CD4-positive, alpha-beta T cell treated with Interleukin-6 at 100 ng/mL for 8 hours (primary cell): ENCODE measurements around the gene RASIP1.
"Not testable (repeated sequence)": the region's sequence is repeated elsewhere in the genome, so short reads cannot be mapped to it uniquely, and the experiment has no call there.

ENCODE experiments used
- DNase-seq: peaks from one replicate; pipeline ENCODE4 v3.0.0-alpha.2; 2020; ENCODE audit warnings: mixed read lengths, low spot score

Gene RASIP1

DNA sequence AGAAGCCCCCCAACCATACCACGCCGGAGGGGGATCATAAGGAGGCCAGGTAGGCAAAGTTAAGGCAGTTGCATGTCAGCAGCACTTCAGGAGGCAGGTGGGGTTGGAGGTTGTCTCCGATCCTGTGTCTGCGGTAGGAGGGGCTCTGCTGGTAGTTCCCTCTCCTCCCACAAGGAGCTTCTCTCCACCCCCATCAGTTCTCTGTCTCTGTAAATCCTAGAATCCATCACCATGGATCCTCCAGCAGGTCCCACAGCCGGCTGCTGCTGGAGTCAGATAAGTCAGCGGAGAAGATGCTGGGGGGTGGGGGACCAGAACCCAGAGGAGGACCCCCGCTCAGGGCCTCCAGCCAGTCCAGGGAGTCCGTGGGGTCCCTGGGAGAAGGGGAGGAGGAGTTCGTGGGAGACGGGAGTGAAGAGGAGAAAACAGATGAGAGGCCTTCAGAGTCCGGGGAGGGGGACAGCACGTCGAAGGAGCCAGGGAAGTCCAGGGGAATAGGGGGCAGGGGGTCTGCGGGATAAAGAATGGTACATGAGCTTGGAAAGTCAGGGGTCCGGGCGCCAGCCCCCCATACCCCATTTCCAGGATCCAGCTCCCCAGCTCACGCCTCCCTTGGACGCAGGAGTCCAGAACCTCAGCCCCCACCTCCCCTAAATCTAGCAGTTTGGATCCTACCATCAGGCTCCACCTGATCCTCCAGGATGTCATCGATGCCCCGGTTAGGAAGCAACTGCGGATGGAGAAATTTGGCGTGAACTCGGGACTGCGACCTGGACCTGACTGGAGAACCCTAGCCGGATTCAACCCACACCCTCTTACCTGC is 27.2 kb downstream of the RASIP1 start:
- DNase-seq = no peak

DNA sequence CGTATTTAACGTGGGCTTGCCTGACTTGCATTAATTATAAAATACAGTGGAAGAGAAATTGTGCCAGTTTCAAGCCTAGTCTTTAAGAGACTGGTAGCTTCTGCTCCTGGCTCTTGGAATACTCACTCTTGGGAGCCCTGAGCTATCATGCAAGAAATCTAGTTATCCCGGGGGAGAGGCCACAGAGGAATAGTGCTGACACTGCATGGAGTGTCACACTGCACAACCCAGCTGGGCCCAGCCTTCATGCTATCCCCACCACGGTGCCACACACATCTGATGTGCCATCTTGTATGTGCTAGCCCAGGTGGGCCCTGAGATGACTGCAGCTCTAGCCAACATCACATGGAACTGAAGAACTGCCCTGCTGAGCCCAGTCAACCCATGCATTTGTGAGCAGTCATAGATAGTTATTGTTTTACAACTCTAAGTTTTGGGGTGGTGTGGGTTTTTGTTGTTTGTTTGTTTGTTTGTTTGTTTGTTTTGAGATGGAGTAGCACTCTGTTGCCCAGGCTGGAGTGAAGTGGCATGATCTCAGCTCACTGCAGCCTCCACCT is 29.2 kb downstream of the RASIP1 start:
- DNase-seq = no peak

DNA sequence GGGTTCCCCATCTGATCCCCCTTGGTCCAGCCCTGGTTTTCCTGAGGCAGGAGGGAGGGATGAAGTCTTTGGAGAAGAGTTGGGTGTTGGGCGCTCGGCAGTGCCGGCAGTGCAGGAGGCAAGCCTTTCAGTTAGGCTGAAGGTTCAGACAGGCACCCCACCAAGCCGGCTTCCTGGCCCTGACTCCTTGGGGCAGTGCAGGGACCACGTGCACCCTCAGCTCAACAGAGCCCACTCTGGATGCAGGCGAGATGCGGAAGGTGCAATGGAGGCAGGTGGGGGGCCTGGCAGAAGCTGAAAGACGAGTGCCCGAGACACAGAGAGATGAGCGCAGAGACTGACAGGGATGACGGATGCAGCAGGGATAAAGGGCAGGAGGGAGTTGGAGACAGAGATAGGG is 31.9 kb downstream of the RASIP1 start:
- DNase-seq = no peak

DNA sequence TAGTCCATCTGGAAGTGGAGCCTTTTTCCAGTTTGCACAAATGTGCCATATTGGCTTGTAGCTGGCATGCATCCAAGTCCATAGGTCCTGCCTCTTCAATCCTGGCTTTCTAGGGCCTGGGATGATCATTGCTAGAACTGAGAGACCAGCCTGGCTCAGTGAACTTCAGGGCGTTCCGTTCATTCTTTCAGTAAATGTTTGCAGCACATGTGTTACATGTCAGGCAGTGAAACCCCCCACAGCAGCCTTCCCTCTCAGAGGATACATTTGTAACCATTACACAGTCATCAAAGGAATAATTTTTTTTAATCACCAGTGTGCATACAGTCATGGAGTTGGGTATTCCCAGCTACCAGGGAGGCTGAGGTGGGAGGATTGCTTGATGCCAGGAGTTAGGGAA is 35.0 kb downstream of the RASIP1 start:
- DNase-seq = no peak

DNA sequence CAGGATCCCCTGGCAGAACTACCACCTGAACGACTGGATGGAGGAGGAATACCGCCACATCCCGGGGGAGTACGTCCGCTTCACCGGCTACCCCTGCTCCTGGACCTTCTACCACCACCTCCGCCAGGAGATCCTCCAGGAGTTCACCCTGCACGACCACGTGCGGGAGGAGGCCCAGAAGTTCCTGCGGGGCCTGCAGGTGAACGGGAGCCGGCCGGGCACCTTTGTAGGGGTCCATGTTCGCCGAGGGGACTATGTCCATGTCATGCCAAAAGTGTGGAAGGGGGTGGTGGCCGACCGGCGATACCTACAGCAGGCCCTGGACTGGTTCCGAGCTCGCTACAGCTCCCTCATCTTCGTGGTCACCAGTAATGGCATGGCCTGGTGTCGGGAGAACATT is 37.1 kb downstream of the RASIP1 start:
- no peak for DNase-seq

DNA sequence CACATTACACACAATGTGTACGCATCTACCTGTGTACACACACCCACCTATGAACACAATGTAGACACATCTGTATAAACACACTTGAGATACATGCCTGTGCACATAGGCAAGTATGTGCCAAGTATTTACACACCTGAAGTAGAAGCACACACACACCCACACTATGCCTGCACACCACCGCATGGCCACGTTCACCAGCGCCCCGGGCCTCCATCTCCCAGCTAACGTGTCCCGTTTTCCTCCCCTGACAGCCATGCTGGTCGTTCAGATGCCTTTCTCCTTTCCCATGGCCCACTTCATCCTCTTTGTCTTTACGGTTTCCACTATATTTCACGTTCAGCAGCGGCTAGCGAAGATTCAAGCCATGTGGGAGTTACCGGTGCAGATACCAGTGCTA is 37.7 kb downstream of the RASIP1 start:
- no peak for DNase-seq

DNA sequence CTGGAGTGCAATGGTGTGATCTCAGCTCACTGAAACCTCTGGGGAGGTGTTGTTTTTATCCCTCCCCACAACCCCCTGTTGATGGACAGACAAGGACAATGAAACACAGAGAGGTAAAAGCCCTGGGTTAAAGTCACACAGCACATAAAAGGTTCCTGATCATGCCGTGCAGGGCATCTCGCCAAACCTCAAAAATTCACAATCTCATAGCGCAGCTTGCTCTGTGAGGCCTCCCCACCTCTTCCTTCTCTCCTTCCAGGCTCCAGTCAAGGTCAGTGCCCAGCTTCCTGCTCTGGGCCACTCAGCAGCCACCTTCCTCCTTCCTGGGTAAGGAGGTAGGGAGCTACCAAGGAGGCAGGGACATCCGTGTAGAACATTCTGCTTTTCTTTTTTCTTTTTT is 42.4 kb downstream of the RASIP1 start:
- no peak for DNase-seq

DNA sequence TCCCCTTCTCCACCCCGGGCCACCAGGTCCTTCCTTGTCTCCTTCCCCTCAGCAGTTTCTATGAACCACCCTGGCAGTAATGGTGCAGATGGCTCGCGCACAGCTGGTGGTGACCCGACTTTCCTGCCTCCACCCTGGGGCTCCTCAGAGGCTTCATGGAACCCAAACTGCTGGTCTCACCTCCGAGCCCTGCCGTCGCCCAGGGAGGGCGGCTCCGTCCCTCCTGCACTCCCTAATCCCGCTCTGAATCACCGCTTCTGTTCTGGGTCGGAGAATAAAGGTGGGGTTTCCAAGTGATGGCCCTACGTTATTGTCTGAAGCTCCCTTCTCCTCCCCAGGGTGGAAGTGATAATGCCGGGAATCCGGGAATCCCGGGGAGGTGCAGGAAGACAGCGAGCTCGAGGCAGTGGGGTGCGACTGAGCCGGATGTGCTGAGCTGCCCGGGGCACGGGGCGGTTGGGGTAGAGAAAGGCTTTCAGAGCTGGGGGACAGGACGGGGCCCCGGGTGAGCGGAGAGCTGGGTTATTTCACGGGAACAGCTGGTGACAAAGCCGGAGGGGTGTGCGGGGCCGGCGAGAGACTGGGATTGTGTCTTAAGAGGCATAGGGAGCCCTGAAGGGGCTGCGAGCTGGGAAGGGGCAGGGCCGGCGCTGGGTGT is 43.9 kb downstream of the RASIP1 start:
- no peak for DNase-seq

DNA sequence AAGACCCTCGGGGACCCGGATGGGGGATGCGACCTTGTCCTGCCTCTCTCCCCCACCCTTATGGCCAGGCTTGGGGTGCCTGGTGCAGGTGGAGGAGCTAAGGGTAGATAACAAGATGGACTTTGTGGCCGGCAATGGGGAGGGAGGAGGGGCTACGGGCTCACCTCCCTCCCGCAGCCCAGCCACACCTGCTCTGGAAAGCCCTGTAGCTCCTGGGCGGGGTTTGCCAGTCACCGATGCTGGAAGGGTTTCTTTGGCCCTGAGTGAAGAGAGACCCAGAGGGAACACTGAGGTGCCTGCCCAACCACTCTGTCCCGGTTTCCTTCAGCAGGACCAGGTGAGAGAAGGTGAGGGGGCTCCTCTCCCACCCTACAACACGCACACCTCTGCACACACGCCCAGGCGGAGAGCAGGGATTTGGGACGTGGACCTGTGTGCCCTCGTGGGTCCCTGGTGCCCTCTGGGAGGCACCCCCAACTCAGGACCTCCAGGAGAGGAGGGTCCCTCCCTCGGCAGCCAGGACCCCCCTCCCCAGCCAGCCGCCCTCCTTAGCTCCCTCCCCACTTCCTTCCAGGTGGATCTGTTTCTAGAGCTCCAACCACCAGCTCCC is 44.6 kb downstream of the RASIP1 start, which contains the start of gene FUT2:
Gene FUT2 (plus strand): TSS at position 229 of the 610 bp plus-strand sequence. CDS start 6,986 bp downstream, outside the sequence.
- no peak for DNase-seq

DNA sequence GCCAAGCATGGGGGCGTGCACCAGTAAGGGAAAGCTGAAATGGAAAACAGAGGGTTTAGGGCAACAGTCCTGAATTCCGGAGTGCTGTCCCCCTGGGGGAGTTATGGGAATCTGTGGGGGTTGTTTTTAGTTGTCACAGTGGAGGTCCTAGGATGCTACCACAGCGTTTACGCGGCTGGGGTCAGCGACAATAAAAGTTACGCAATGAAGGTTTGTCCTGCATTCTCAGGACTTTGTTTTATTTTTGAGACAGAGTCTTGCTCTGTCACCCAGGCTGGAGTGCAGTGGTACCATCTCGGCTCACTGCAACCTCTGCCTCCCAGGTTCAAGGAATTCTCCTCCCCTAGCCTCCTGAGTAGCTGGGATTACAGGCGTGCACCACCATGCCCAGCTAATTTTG is 46.8 kb downstream of the RASIP1 start:
- DNase-seq = not testable (repeated sequence)

DNA sequence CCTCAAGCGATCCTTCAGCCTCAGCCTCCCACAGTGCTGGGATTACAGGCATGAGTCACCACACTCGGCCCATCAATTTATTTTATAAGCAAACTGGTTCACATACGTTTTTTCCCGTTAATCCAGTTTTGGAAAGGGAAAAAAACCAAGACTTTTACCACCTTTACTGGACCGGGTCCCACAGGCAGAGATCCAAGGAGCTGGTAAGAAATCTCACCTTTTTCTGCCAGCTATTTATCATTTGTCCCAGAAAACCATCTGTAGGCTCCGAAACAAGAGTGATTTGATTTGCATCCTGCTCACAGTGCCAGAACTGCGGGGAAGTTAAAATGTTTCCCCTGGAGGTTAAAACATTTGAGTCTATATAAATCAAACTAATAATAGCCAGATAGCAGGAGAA is 51.0 kb downstream of the RASIP1 start:
- no peak for DNase-seq

DNA sequence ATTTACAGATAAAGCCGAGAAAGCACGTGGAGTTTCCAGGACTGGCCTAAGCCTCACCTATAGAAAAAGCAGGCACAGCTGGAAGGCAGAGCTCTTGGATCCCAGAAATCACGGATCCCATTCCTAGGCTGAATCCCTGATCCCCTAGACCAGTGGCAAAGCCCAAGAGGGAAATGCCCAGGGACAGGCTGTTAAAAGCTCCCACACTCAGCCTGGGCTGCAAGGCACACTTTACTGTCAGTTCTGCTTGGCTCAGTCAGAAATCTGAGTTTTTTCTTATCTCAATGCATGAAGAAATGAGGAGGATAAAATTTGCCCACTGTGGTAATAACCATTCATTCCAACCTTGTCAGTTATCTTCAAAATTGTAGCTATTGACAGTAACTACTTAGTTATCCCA is 52.6 kb downstream of the RASIP1 start:
- no peak for DNase-seq

DNA sequence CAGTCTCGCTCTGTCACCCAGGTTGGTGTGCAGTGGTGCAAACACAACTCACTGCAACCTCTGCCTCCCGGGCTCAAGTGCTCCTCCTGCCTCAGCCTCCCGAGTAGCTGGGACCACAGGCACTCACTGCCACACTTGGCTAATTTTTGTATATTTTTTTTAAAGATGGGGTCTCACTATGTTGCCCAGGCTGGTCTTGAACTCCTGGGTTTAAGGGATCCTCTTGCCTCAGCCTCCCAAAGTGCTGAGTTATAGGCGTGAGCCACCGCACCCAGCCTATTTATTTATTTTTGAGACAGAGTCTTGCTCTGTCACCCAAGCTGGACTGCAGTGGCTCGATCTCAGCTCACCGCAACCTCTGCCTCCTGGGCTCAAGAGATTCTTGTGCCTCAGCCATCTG is 53.8 kb downstream of the RASIP1 start:
- DNase-seq = not testable (repeated sequence)

DNA sequence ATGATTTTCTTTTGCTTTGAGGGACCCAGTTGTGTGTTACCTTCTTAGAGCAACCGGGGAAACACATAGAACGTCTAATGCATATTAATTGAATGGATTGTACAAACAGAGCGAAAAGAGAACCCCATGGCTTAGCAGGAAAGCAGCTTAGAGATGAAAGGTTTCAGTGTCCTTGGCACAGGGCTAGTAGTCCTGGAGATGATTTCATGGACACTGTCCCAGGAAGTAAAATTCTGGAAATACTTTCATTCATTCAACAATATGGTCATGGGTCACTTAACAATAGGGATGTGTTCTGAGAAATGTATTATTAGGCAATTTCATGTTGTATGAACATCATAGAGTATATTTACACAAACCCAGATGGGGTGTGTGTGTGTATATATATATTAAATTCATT is 54.3 kb downstream of the RASIP1 start:
- DNase-seq = no peak

DNA sequence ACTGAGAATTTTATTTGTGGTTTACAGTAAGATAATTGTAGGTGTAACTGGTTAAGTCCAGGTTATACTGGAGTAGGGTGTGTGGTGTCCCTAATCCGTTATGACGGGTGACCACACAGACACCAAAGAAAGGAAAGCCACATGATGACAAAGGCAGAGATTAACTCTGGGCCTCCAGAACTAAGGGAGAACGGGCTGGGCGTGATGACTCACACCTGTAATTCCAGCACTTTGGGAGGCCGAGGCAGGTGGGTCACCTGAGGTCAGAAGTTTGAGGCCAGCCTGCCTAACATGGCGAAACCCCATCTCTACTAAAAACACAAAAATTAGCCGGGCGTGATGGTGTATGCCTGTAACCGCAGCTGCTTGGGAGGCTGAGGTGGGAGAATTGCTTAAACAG is 54.8 kb downstream of the RASIP1 start:
- no peak for DNase-seq

DNA sequence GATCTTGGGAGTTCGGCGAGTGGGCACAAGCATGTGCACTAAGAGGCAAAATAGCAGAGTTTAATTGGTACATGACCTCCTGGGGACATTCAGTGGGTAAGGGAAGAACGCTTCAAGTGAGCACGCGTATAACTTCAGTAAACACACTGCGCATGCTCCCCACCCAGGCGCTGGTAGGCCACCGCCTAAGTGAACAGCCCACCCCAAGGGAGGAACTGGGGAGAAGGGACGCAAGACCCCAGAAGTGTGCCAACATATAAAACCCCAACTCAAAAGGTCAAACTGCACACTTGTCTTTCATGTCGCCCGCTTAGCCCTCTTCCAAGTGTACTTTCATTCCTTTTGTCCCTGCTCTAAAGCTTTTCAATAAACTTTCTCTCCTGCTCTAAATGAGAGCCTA is 57.1 kb downstream of the RASIP1 start:
- DNase-seq = peak; percentile 29

DNA sequence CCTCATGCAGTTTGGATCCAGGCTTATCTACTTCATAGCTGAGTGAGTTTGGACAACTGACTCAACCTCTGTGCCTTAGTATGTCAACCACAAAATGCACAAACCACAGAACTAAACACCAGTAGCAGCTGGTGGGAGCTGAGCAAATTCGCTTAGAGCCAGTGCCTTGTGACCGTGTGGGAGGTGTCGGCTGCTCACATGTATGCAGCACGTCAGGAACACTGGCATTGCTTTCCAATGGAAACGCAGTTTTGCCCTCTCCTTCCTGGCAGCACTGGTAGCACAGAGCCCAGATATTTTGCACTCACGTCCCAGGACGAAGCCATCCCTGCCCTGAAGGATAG is 59.3 kb downstream of the RASIP1 start:
- no peak for DNase-seq

DNA sequence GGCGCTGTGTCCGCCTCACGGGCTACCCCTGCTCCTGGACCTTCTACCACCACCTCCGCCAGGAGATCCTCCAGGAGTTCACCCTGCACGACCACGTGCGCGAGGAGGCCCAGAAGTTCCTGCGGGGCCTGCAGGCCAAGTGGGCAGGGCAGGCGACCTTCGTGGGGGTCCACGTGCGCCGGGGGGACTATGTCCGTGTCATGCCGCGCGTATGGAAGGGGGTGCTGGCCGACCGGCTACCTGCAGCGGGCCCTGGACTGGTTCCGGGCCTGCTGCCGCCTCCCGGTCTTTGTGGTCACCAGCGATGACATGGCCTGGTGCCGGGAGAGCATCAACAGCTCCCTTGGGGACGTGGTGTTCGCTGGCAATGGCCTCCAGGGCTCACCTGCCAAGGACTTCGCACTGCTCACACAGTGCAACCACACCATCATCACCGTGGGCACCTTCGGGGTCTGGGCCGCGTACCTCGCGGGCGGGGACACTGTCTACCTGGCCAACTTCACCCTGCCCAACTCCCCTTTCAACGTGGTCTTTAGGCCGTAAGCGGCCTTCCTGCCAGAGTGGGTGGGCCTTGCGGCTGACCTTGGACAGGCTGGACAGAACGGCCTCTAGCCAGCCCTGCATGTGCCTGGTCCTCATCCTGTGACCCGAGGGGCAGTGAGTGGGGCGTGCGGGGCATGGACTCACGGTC is 59.8 kb downstream of the RASIP1 start:
- no peak for DNase-seq

DNA sequence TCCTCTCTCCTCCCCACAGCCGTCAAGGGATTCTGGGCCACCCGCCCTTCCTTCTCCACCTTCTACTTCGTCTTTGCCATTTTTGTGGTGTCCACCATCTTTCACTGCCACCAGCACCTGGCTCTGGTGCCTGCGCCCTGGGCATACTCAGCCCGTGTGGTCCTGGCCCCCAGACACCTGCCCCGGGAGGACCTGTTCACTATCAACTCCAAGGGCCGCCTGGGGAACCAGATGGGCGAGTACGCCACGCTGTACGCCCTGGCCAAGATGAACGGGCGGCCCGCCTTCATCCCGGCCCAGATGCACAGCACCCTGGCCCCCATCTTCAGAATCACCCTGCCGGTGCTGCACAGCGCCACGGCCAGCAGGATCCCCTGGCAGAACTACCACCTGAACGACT is 60.4 kb downstream of the RASIP1 start:
- not testable (repeated sequence) for DNase-seq

DNA sequence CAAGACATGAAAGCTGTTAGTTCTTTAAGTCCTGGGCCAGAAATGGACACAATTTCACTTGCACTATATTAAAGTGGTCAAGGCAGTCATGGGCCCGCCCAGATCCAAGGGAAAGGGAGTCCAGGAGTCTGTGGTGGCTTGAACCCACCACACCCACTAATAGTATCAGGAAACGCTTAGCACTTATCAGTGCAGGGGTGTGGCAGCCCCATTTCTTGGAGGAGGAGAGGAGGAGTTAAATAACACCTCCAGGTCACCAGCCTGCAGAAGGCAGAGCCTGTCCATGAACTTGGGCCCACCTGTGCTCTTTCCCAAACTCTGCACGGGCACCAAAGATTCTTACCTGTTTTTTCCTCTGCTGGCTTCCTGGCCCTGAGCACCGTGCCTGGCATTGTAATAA is 62.2 kb downstream of the RASIP1 start:
- DNase-seq = no peak

DNA sequence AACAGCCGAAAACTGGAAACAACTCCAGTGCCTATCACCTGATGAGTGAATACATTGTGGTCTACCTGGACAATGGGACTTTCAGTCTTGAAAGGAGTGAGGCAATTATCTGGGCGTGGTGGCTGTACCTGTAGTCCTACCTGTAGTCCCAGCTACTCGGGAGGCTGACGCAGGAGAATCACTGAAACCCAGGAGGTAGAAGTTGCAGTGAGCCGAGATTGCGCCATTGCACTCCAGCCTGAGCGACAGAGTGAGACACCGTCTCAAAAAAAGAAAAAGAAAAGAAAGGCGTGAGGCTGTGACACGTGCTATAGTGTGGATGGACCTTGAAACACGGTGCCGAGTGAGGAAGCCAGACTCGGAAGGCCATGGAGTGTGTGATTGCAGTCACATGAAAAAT is 63.5 kb downstream of the RASIP1 start:
- DNase-seq = no peak

DNA sequence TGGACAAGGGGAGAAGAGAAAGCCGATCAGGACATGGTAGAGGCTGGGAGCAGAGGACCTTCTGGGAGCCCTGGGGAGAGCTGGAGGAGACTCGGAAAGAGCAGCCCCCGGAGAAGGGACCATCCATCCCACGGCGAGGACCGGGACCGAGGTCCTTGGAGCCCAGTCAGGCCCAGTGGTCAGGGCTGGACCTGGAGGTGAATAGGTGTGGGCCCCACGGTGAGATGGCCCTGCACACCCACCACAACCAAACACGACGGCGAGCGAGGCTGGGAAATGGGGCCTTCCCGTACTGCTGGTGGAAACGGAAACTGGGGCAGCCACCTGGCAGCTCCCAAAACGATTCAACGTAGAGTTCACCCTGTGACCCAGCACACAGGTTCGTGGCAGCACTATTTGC is 63.9 kb downstream of the RASIP1 start:
- no peak for DNase-seq
